DMS53 treated with DMSO at 0.1 percent for 48 hours (cell line): Measurements from ENCODE around the gene L3MBTL4.
"Not testable (repeated sequence)": the region's sequence is repeated elsewhere in the genome, so short reads cannot be mapped to it uniquely, and the experiment has no call there.

Source experiments
- DNase-seq: peaks from one replicate; lab custom pipeline; 2025; ENCODE audit not compliant: unreplicated experiment; lab: John Stamatoyannopoulos, UW

Gene L3MBTL4

GRCh38 chr18:6055711-6056110 is 359.0 kb downstream of the L3MBTL4 start:
- DNase-seq, result no peak

- DNase-seq, result peak; percentile 48
Observed at GRCh38 chr18:6054256-6054842, 360.4 kb downstream of the L3MBTL4 start.

GRCh38 chr18:6052449-6052913 is 362.2 kb downstream of the L3MBTL4 start:
- no peak for DNase-seq

- not testable (repeated sequence) for DNase-seq
Observed at GRCh38 chr18:6047596-6047995, 367.1 kb downstream of the L3MBTL4 start.

GRCh38 chr18:6044773-6045172 is 369.9 kb downstream of the L3MBTL4 start:
- DNase-seq, result no peak

- DNase-seq, result no peak
Observed at GRCh38 chr18:6044319-6044718, 370.4 kb downstream of the L3MBTL4 start.

GRCh38 chr18:6039055-6039454 is 375.7 kb downstream of the L3MBTL4 start:
- no peak for DNase-seq

- no peak for DNase-seq
Observed at GRCh38 chr18:6031442-6031841, 383.3 kb downstream of the L3MBTL4 start.

GRCh38 chr18:6031002-6031401 is 383.7 kb downstream of the L3MBTL4 start:
- no peak for DNase-seq

GRCh38 chr18:6024745-6025248 is 389.9 kb downstream of the L3MBTL4 start:
- no peak for DNase-seq

GRCh38 chr18:6023551-6023950 is 391.2 kb downstream of the L3MBTL4 start:
- DNase-seq, result no peak

- DNase-seq, result no peak
Observed at GRCh38 chr18:6022845-6023244, 391.9 kb downstream of the L3MBTL4 start.

- DNase-seq, result no peak
Observed at GRCh38 chr18:6022074-6022444, 392.7 kb downstream of the L3MBTL4 start.

- DNase-seq, result no peak
Observed at GRCh38 chr18:6021306-6022073, 393.2 kb downstream of the L3MBTL4 start.

GRCh38 chr18:6018671-6019070 is 396.0 kb downstream of the L3MBTL4 start:
- DNase-seq, result no peak

- DNase-seq, result no peak
Observed at GRCh38 chr18:6017171-6017570, 397.5 kb downstream of the L3MBTL4 start.

GRCh38 chr18:6015364-6015763 is 399.3 kb downstream of the L3MBTL4 start:
- no peak for DNase-seq

GRCh38 chr18:6013171-6013810 is 401.4 kb downstream of the L3MBTL4 start:
- no peak for DNase-seq

GRCh38 chr18:6010921-6011320 is 403.8 kb downstream of the L3MBTL4 start:
- no peak for DNase-seq

GRCh38 chr18:6010284-6010683 is 404.4 kb downstream of the L3MBTL4 start:
- no peak for DNase-seq

- DNase-seq, result no peak
Observed at GRCh38 chr18:6009756-6010155, 405.0 kb downstream of the L3MBTL4 start.

- DNase-seq, result no peak
Observed at GRCh38 chr18:6004683-6005082, 410.0 kb downstream of the L3MBTL4 start.
